Measurements from ENCODE around the gene DNAJC8.

GRCh38 chr1:28199328-28200233 lies 33.2 kb downstream of the DNAJC8 start:
- no peak for TF ChIP-seq YY1 (IDR thresholded peaks at IDR 0.05; ENCODE audit: insufficient read depth, insufficient read length)
- TF ChIP-seq ZNF274 (IDR thresholded peaks at IDR 0.05; ENCODE audit: low read depth, low read length), result no peak
